GM06990 (cell line): ENCODE results near the gene LRRC8B.

ENCODE experiments used
- DNase-seq: peaks from one replicate; pipeline ENCODE4 v3.0.0-alpha.2; 2011; ENCODE audit not compliant: insufficient read length; ENCODE audit errors: extremely low read depth
- H3K27me3 ChIP-seq: replicated peaks from 2 replicates; pipeline ENCODE4 v1.6.0; 2011; ENCODE audit warnings: low read length; ENCODE audit not compliant: control insufficient read depth, insufficient read depth
- H3K36me3 ChIP-seq: 2 replicates; pipeline ENCODE4 v1.5.1; 2011; ENCODE audit warnings: low read length; ENCODE audit not compliant: control insufficient read depth, insufficient read depth
- H3K4me3 ChIP-seq: replicated peaks from 2 replicates; pipeline ENCODE4 v1.5.1; 2011; ENCODE audit warnings: low read depth, mild to moderate bottlenecking, control low read depth, low read length
- TF ChIP-seq, protein P1 (sequence below): IDR thresholded peaks from 2 replicates; pipeline ENCODE4 v1.5.1; 2011; ENCODE audit warnings: low read length, control low read depth, mild to moderate bottlenecking, inconsistent platforms; ENCODE audit not compliant: insufficient read depth, poor library complexity, severe bottlenecking

The LRRC8B gene

DNA sequence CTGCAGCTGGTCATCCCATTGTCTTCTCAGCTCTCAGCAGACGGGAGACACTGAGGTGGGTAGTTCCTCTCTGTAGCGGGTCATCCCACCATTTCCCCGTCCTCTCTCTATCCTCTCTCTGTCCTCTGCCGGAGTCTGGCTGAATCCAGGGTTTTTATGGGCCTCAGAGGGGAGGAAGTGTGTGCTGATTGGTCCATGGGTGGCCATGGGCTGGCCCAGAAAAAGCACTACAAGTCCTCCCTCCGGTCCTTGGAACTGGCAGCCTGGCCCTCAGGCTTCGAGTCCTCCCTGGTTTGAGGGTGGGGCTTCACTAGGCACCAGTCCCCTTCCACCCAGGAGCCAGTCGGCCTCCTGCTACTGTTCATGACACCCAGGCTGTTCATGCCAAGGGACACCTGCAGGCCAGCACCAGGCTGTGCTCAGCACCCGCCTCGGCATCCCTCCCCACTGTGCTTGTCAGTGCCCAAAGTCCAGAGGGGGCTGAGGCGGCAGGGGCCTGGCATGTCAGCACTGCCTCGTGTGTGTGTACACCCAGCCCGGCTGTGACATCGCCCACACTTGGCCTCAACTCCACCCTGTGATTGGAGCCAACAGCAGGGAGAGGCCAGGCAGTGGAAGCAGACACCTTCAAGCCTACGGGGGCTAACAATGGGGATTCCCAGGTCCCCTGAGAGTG lies 85.3 kb downstream of the LRRC8B start:
- TF ChIP-seq, protein P1, sequence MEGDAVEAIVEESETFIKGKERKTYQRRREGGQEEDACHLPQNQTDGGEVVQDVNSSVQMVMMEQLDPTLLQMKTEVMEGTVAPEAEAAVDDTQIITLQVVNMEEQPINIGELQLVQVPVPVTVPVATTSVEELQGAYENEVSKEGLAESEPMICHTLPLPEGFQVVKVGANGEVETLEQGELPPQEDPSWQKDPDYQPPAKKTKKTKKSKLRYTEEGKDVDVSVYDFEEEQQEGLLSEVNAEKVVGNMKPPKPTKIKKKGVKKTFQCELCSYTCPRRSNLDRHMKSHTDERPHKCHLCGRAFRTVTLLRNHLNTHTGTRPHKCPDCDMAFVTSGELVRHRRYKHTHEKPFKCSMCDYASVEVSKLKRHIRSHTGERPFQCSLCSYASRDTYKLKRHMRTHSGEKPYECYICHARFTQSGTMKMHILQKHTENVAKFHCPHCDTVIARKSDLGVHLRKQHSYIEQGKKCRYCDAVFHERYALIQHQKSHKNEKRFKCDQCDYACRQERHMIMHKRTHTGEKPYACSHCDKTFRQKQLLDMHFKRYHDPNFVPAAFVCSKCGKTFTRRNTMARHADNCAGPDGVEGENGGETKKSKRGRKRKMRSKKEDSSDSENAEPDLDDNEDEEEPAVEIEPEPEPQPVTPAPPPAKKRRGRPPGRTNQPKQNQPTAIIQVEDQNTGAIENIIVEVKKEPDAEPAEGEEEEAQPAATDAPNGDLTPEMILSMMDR, result no peak
- no peaks in the 10 kb centered on the region for H3K27me3 ChIP-seq
- H3K36me3 ChIP-seq, result no peaks in the 10 kb centered on the region
- H3K4me3 ChIP-seq, result no peak overlapping the region
- no peak for DNase-seq

DNA sequence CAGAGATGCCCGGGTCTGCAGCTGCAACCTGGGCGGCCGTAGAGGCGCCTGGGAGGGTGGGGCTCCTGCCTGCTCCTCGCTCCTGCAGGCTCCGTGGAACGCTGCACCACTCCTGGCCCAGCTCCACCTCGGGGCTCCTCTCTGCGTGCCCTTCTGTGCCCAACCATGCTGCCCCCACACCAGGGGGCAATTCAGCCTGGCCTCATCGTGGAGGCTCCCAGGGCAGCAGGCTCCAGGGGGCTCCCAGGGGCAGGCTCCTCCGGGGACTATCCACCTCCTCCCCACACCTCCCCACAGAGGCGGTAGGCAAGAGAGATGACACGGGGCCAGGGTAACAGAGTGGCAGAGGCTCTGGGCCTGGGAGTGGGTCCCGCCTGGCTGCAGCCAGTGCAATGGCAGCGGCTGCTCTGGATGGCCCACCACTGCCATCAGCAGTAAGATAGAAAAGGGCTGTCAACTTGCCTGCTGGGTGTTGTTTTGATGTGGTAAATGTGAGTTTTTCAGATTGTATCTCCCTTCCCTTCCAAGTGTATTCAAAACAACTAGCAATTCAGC lies 85.9 kb downstream of the LRRC8B start:
- no peak for DNase-seq
- H3K36me3 ChIP-seq, result no peaks in the 10 kb centered on the region
- H3K4me3 ChIP-seq, result no peak overlapping the region
- TF ChIP-seq, protein P1, result no peak
- H3K27me3 ChIP-seq, result no peaks in the 10 kb centered on the region

DNA sequence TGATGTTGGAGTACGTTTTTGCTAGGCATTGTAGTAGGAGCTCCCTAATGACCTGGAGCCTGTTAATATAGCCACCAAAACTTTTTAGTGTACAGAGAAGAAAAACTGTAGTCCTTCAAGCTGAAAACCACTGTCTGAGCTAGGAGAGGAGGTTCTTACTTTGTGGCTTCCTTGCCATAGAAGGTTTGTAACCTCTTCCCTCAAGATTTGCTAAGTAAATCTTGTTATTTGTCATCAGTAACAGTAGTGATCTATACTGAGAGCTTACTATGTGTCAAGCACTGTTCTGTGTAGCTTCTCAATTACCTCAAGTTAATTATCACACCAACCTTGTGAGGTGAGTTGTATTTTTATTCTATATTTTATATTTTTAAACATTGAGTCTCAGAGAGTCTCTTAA lies 87.1 kb downstream of the LRRC8B start:
- Histone ChIP-seq H3K36me3 (no peaks in the 10 kb centered on the region), H3K4me3 (no peak overlapping the region), H3K27me3 (no peaks in the 10 kb centered on the region)
- peak; percentile 71 for DNase-seq
- TF ChIP-seq, protein P1, result no peak

DNA sequence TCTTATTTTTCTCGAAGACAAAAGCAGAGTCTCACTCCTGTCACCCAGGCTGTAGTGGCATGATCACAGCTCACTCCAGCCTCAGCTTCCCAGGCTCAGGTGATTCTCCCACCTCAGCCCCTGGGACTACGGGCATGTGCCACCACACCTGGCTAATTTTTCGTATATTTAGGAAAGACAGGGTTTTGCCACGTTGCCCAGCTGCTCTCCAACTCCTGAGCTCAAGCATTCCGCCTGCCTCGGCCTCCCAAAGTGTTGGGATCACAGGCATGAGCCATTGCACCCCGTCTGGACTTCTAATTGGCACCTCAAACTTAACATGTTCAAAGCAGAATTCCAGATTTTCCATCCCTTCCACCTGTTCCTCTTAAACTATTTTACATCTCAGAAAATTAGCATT lies 89.3 kb downstream of the LRRC8B start:
- no peak for DNase-seq
- no peaks in the 10 kb centered on the region for H3K36me3 ChIP-seq
- H3K4me3 ChIP-seq, result no peak overlapping the region
- no peaks in the 10 kb centered on the region for H3K27me3 ChIP-seq
- TF ChIP-seq, protein P1, result no peak

DNA sequence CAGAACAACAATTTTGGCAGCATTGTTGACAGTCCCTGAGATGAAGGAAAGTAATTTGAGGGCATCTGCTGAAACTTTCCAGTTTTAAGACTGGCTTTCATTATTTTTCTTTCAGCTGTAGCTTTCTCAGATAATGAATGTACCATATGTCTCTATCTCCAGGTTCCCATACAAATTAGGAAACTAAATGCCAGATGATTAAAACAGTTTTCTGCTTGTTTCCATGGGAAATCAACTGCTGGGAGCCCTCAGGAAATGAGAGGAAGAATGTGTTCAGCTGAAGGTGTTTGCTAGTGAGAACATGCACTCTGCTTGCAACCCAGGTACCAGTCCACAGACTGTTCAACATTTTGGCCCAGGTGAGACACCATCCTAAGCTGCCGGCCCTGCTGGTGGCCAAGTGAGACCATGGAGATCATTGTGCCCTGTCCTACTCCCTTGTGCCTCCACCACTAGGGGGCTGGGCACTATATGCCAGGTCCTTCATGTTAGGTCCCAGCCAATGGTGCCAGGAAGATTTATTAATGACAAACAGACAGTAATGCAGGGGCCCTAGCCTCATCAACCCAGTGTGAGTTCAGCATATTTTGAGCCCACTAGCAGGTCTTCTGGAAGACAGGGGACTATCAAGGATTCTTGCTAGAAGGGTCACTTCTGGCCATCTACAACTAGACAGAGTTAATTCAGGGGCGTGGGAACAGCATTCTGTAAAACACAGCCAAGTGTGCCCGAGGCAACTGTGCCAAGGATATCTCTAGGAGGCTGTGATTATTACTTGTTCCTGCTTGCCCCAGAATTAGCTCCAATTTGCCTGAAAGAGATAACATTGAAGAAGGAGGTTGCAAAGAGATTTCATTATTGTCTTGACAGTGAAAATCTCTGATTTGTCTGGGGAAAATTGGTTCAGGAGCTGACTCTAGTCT lies 91.3 kb downstream of the LRRC8B start:
- no peaks in the 10 kb centered on the region for H3K36me3 ChIP-seq
- H3K4me3 ChIP-seq, result no peak overlapping the region
- DNase-seq, result no peak
- TF ChIP-seq, protein P1, result peak; percentile 60
- H3K27me3 ChIP-seq, result no peaks in the 10 kb centered on the region
